Measurements from ENCODE around the gene LIPC. TPM values are rescaled to one million over a fixed set of nuclear protein-coding genes. Genes with fewer than 3 reads are reported as not detected.
A peak's percentile ranks its signal among the peaks of the same experiment; 100 is the strongest.

Gene LIPC
- total and polyA plus RNA-seq, 2 of the 4 experiments (the other 2 are of a cell fraction), result 0.07 TPM; not detected in 1

DNA sequence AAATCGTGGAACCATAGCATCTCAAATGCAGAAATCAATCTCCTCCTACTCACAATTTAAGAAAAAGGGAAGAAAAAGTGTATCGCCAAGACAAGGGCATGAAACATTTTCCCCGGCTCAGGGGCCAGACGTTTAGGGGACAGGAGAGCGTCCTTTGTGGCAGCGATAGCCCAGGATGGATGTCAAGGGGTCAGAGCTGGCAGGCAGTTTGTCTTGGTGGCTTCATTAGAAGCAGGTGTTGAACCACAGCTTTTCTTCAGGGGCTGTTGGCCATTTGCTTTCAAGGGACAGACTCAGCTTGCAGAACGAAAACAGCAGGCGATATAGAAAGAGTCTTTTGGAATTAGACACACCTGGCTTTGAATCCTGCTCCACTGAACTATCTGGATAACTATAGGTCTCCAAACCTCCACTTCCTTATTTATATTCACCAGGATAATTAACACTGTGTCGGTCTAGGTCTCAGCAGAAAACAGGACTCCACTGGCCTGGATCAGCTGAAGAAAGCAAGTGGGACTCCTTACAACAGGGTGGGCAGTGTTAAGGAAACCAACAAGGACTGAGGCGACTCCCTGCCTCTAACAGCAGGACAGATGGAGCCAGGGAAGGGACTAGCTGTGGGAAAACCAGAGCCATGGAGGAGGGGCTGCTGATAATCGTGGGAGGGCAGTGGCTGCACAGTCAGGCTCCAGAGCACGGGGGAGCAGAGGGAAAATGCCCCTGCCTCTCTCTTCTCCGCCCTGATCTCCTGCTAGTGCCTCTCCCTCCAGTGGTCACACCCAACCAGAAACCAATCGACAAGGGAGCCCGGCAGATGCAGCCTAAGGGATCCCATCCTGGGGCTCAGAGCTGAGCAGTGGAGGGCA, 123.6 kb downstream of the LIPC start:
- Histone ChIP-seq H3K4me2 (ENCODE audit: low read depth, low read length) (no peak overlapping the region), H2AFZ (replicated peaks; ENCODE audit: low read length, poor library complexity) (no peak overlapping the region), H3K9me3 (ENCODE audit: control insufficient read depth, insufficient read depth, low read length) (no peaks in the 10 kb centered on the region; the same call in 1 of the 2 replicates), H3K56ac (ENCODE audit: extremely low read depth, insufficient read depth, low read length) (no peak overlapping the region), H3K4me1 (ENCODE audit: control insufficient read depth, insufficient read depth, low read length) (peaks cover 15% of the 10 kb centered on the region), H4K91ac (ENCODE audit: insufficient read depth, low read depth, low read length) (no peak overlapping the region), H3K18ac (ENCODE audit: low read depth, low read length) (no peak overlapping the region), H2BK120ac (ENCODE audit: low read depth, low read length) (no peak overlapping the region), H3K36me3 (ENCODE audit: control insufficient read depth, insufficient read depth, low read length) (no peaks in the 10 kb centered on the region), H3K14ac (replicated peaks; ENCODE audit: low read depth, low read length) (no peak overlapping the region), H3K4ac (ENCODE audit: low read depth, low read length) (no peak overlapping the region; the same call in 1 of the 2 replicates), H2BK15ac (ENCODE audit: low read depth, low read length) (no peak overlapping the region; the same call in 2 of the 3 replicates), H3K79me1 (ENCODE audit: low read depth in 1 of 2, low read length in 2 of 2) (no peaks in the 10 kb centered on the region), H2AK5ac (ENCODE audit: low read depth, low read length) (peak overlapping the region; percentile 56; the same call in 1 of the 2 replicates), H2BK20ac (ENCODE audit: low read depth, low read length) (no peak overlapping the region), H3K27me3 (ENCODE audit: control insufficient read depth, insufficient read depth, low read length) (peaks cover 6% of the 10 kb centered on the region; the same call in 1 of the 2 replicates), H2AK9ac (replicated peaks; ENCODE audit: low read depth, low read length, poor library complexity) (no peak overlapping the region), H3K9me1 (ENCODE audit: insufficient read depth, low read length) (peaks cover 15% of the 10 kb centered on the region), H4K5ac (ENCODE audit: low read depth, low read length) (no peak overlapping the region), H3K23ac (ENCODE audit: low read depth, low read length) (no peak overlapping the region), H4K20me1 (ENCODE audit: insufficient read depth, low read length) (no peaks in the 10 kb centered on the region), H3K4me3 (ENCODE audit: insufficient read depth, low read depth, low read length) (no peak overlapping the region), H3K9ac (ENCODE audit: low read depth, low read length) (no peak overlapping the region), H4K8ac (ENCODE audit: low read depth in 2 of 2, low read length in 2 of 2) (no peak overlapping the region), H3K27ac (ENCODE audit: insufficient read depth, low read length) (no peak overlapping the region), H2BK5ac (ENCODE audit: low read depth, low read length, poor library complexity, severe bottlenecking) (no peak overlapping the region)
- no peak for DNase-seq
- BruUV-seq (replicated peaks), result no TSS peak
- dilution Hi-C loops (cut with HindIII; ENCODE audit: low sequenced_read_pairs, unreplicated experiment) (no loop called here), intact Hi-C loops (cut with micrococcal nuclease) (no loop called here), in situ Hi-C loops (cut with MboI; ENCODE audit: low sequenced_read_pairs) (no loop called here)
- no peak for ATAC-seq (ENCODE audit: low read depth)
- TF ChIP-seq RAD21 (IDR thresholded peaks at IDR 0.05; ENCODE audit: low read length), result no peak
- TF ChIP-seq NFE2L2 (IDR thresholded peaks at IDR 0.05; ENCODE audit: low read depth, low read length), result no peak
- TF ChIP-seq POLR2A (IDR thresholded peaks at IDR 0.05; ENCODE audit: low read depth, low read length), result no peak
- no peak for TF ChIP-seq RFX5 (IDR thresholded peaks at IDR 0.05; ENCODE audit: low read depth, low read length)
- TF ChIP-seq, protein P1, sequence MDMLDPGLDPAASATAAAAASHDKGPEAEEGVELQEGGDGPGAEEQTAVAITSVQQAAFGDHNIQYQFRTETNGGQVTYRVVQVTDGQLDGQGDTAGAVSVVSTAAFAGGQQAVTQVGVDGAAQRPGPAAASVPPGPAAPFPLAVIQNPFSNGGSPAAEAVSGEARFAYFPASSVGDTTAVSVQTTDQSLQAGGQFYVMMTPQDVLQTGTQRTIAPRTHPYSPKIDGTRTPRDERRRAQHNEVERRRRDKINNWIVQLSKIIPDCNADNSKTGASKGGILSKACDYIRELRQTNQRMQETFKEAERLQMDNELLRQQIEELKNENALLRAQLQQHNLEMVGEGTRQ (IDR thresholded peaks at IDR 0.05; ENCODE audit: low read depth, low read length), result no peak
- TF ChIP-seq MXI1 (IDR thresholded peaks at IDR 0.05; ENCODE audit: borderline replicate concordance, low read depth, low read length), result no peak
- TF ChIP-seq, protein P2, sequence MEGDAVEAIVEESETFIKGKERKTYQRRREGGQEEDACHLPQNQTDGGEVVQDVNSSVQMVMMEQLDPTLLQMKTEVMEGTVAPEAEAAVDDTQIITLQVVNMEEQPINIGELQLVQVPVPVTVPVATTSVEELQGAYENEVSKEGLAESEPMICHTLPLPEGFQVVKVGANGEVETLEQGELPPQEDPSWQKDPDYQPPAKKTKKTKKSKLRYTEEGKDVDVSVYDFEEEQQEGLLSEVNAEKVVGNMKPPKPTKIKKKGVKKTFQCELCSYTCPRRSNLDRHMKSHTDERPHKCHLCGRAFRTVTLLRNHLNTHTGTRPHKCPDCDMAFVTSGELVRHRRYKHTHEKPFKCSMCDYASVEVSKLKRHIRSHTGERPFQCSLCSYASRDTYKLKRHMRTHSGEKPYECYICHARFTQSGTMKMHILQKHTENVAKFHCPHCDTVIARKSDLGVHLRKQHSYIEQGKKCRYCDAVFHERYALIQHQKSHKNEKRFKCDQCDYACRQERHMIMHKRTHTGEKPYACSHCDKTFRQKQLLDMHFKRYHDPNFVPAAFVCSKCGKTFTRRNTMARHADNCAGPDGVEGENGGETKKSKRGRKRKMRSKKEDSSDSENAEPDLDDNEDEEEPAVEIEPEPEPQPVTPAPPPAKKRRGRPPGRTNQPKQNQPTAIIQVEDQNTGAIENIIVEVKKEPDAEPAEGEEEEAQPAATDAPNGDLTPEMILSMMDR (conservative IDR thresholded peaks at IDR 0.05; ENCODE audit: low read depth, low read length), result no peak
- TF ChIP-seq CEBPB (IDR thresholded peaks at IDR 0.05; ENCODE audit: low read depth, low read length), result no peak
- POLR2A ChIA-PET (ENCODE audit: unreplicated experiment), result no interaction called here
- WGBS, 2 experiments (ENCODE audit: extremely low coverage in 2 of 2, insufficient read length in 1 of 2), result 40% methylated on average over 1 of the region's 15 CpGs; no CpG with 5 or more reads in 1 of the 2 experiments
- CTCF ChIA-PET, result interaction anchor here (0.9 kb wide), 1 partner anchor 286 kb away, joined by 3 read pairs; no protein-coding TSS in a partner anchor

Data from IMR-90 (cell line).